Activated CD8-positive, alpha-beta T cell treated with anti-CD3 and anti-CD28 coated beads, Interleukin-2, amount 10 ng/mL, durations not matched to agents 7 days and 5 days (primary cell): ENCODE measurements around the gene LYRM1. TPM values are rescaled to one million over a fixed set of nuclear protein-coding genes. Genes with fewer than 3 reads are reported as not detected.
"Not testable (repeated sequence)": the region's sequence is repeated elsewhere in the genome, so short reads cannot be mapped to it uniquely, and the experiment has no call there.

Source experiments
- ATAC-seq: fragments of 150-1000 bp; cut with Tn5 transposase; one replicate; pipeline ENCODE4 v1.10.0; 2021; ENCODE audit warnings: moderate library complexity
- CTCF ChIA-PET: fragments of 350-600 bp; sonication (Branson Sonifier 250); formaldehyde crosslinking; loops from one replicate; lab custom pipeline; 2021; ENCODE audit warnings: antibody characterized with exemption; lab: Charles Lee
- POLR2A ChIA-PET: fragments of 350-600 bp; sonication (Branson Sonifier 250); formaldehyde crosslinking; loops from one replicate; lab custom pipeline; 2021; ENCODE audit warnings: antibody characterized with exemption; lab: Charles Lee
- DNase-seq: peaks from one replicate; pipeline ENCODE4 v3.0.0-alpha.2; 2020
- H3K27ac Mint-ChIP-seq: one replicate; pipeline ENCODE4 v1.8.0; 2021; ENCODE audit warnings: mild to moderate bottlenecking, mixed read lengths
- H3K27me3 Mint-ChIP-seq: one replicate; pipeline ENCODE4 v1.8.0; 2021; ENCODE audit warnings: low read depth, mixed read lengths
- H3K36me3 Mint-ChIP-seq: one replicate; pipeline ENCODE4 v1.8.0; 2021; ENCODE audit warnings: low read depth, mixed read lengths
- H3K4me1 Mint-ChIP-seq: one replicate; pipeline ENCODE4 v1.8.0; 2021; ENCODE audit warnings: low read depth, mixed read lengths
- H3K4me3 Mint-ChIP-seq: one replicate; pipeline ENCODE4 v1.8.0; 2021; ENCODE audit warnings: mild to moderate bottlenecking, mixed read lengths
- H3K9me3 Mint-ChIP-seq: one replicate; pipeline ENCODE4 v1.8.0; 2022; ENCODE audit warnings: mixed read lengths; ENCODE audit not compliant: insufficient read depth
- total RNA-seq, 2 experiments: library from RNA; stranded (reverse); gene quantifications; one replicate each; pipeline ENCODE4 v1.2.3, GENCODE V29; 2021

The LYRM1 gene
- total RNA-seq, 2 experiments from 2014 or later: 27.5 to 28.0 TPM

DNA sequence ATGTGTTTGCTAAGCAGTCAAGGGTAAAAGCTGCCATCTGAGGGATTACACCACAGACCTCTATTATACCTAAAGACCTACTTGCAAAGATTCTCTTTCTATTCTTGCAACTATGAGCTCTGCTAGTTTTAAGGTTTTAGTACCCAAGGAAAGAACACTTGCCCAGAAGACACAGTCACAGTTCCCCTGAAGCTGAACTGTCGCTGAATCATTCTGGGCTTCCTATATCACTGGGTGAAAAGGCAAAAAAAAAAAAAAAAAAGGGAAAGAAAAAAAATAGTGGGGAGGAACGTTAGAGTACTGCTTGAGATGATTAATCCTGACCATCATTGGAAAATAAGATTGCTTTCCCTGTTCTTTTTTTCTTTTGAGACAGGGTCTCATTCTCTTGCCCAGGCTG is 37.9 kb downstream of the LYRM1 start:
- DNase-seq: no peak

GRCh38 chr16:20939611-20940010 is 39.0 kb downstream of the LYRM1 start:
- H3K4me1 Mint-ChIP-seq: peaks cover 43% of the 10 kb centered on the region
- H3K4me3 Mint-ChIP-seq: no peak overlapping the region
- no peaks in the 10 kb centered on the region for H3K27me3 Mint-ChIP-seq
- H3K27ac Mint-ChIP-seq: no peak overlapping the region
- no peaks in the 10 kb centered on the region for H3K9me3 Mint-ChIP-seq
- ChIA-PET CTCF (interaction anchor here (1.9 kb wide), 1 partner anchor 89 kb away, joined by 6 read pairs; no protein-coding TSS in a partner anchor), POLR2A (no interaction called here)
- no peak for DNase-seq
- ATAC-seq: no peak
- H3K36me3 Mint-ChIP-seq: peaks cover 2% of the 10 kb centered on the region

More for the DNA sequence above, 37.9 kb downstream of the LYRM1 start:
- Mint-ChIP-seq H3K4me1 (peaks cover 32% of the 10 kb centered on the region), H3K9me3 (no peaks in the 10 kb centered on the region), H3K27ac (no peak overlapping the region), H3K36me3 (peaks cover 2% of the 10 kb centered on the region), H3K4me3 (no peak overlapping the region), H3K27me3 (peaks cover 4% of the 10 kb centered on the region)
- ATAC-seq: peak; percentile 30
- CTCF ChIA-PET: interaction anchor here (0.6 to 1.9 kb wide), 6 partner anchors 27 to 151 kb away, joined by 3 to 6 read pairs (median 3); no protein-coding TSS in a partner anchor
- POLR2A ChIA-PET: interaction anchor here (1.0 kb wide), 1 partner anchor 132 kb away, joined by 3 read pairs; the partner anchor contains the start of genes ERI2 and REXO5

GRCh38 chr16:20940871-20941635 is 40.5 kb downstream of the LYRM1 start:
- H3K36me3 Mint-ChIP-seq: peaks cover 2% of the 10 kb centered on the region
- DNase-seq: no peak

GRCh38 chr16:20941636-20941926 is 41.0 kb downstream of the LYRM1 start:
- H3K36me3 Mint-ChIP-seq: peaks cover 2% of the 10 kb centered on the region
- H3K4me3 Mint-ChIP-seq: no peak overlapping the region
- H3K27me3 Mint-ChIP-seq: no peaks in the 10 kb centered on the region
- peaks cover 50% of the 10 kb centered on the region for H3K4me1 Mint-ChIP-seq
- H3K9me3 Mint-ChIP-seq: no peaks in the 10 kb centered on the region
- H3K27ac Mint-ChIP-seq: peak overlapping the region; percentile 77
- DNase-seq (no peak), ATAC-seq (no peak)
- ChIA-PET POLR2A (no interaction called here), CTCF (no interaction called here)

More at GRCh38 chr16:20940871-20941635, 40.5 kb downstream of the LYRM1 start:
- Mint-ChIP-seq H3K4me3 (no peak overlapping the region), H3K27ac (peak overlapping the region; percentile 77), H3K4me1 (peaks cover 50% of the 10 kb centered on the region), H3K9me3 (no peaks in the 10 kb centered on the region), H3K27me3 (no peaks in the 10 kb centered on the region)
- ChIA-PET POLR2A (no interaction called here), CTCF (no interaction called here)
- no peak for ATAC-seq

DNA sequence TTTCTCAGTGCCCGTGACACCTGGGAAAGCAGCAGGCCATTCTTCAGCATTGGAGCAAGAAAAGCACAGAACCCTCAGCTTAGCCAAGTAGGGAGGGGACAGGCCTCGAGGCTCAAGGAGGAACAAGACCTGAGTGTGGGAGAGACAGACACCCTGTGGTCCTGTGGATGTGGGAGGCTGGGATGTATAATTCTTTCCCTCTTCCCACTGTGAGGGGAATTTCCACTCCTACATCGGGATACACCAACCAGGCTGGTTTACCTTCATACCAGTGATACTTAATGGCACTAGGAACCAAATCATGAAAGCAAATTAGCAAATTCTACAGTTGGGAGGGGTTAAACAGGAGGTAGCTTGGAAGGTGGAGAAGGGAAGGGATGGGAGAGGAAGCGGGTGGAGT is 41.7 kb downstream of the LYRM1 start:
- no peak for DNase-seq
- H3K4me1 Mint-ChIP-seq: peaks cover 50% of the 10 kb centered on the region
- H3K27ac Mint-ChIP-seq: no peak overlapping the region
- H3K4me3 Mint-ChIP-seq: no peak overlapping the region
- no peaks in the 10 kb centered on the region for H3K9me3 Mint-ChIP-seq
- no peak for ATAC-seq
- H3K27me3 Mint-ChIP-seq: no peaks in the 10 kb centered on the region
- H3K36me3 Mint-ChIP-seq: peaks cover 2% of the 10 kb centered on the region
- CTCF ChIA-PET: interaction anchor here (0.9 kb wide), 1 partner anchor 92 kb away, joined by 3 read pairs; no protein-coding TSS in a partner anchor
- POLR2A ChIA-PET: no interaction called here

GRCh38 chr16:20944861-20945574 is 44.4 kb downstream of the LYRM1 start:
- H3K36me3 Mint-ChIP-seq: peaks cover 2% of the 10 kb centered on the region
- ChIA-PET CTCF (interaction anchor here (0.6 to 2.1 kb wide), 6 partner anchors 36 to 146 kb away, joined by 3 to 12 read pairs (median 3); no protein-coding TSS in a partner anchor), POLR2A (no interaction called here)

GRCh38 chr16:20945575-20945875 is 45.0 kb downstream of the LYRM1 start:
- H3K36me3 Mint-ChIP-seq, ATAC-seq, H3K27ac Mint-ChIP-seq, H3K27me3 Mint-ChIP-seq, DNase-seq, H3K4me3 Mint-ChIP-seq, H3K9me3 Mint-ChIP-seq, POLR2A ChIA-PET: not testable (repeated sequence)
- CTCF ChIA-PET: interaction anchor here (2.1 kb wide), 1 partner anchor 95 kb away, joined by 12 read pairs; no protein-coding TSS in a partner anchor
- H3K4me1 Mint-ChIP-seq: peaks cover 40% of the 10 kb centered on the region

More at GRCh38 chr16:20944861-20945574, 44.4 kb downstream of the LYRM1 start:
- DNase-seq (peak; percentile 81), ATAC-seq (peak; percentile 77)
- H3K4me3 Mint-ChIP-seq: no peak overlapping the region
- peaks cover 40% of the 10 kb centered on the region for H3K4me1 Mint-ChIP-seq
- H3K27ac Mint-ChIP-seq: peak overlapping the region; percentile 69
- no peaks in the 10 kb centered on the region for H3K27me3 Mint-ChIP-seq
- no peaks in the 10 kb centered on the region for H3K9me3 Mint-ChIP-seq

- CTCF ChIA-PET: no interaction called here
- POLR2A ChIA-PET: no interaction called here
- Mint-ChIP-seq H3K27me3 (peaks cover 6% of the 10 kb centered on the region), H3K9me3 (no peaks in the 10 kb centered on the region), H3K4me3 (no peak overlapping the region), H3K27ac (no peak overlapping the region), H3K36me3 (peaks cover 2% of the 10 kb centered on the region), H3K4me1 (peaks cover 37% of the 10 kb centered on the region)
- no peak for ATAC-seq
- DNase-seq: no peak
Measured at GRCh38 chr16:20946015-20946629, 45.6 kb downstream of the LYRM1 start.

DNA sequence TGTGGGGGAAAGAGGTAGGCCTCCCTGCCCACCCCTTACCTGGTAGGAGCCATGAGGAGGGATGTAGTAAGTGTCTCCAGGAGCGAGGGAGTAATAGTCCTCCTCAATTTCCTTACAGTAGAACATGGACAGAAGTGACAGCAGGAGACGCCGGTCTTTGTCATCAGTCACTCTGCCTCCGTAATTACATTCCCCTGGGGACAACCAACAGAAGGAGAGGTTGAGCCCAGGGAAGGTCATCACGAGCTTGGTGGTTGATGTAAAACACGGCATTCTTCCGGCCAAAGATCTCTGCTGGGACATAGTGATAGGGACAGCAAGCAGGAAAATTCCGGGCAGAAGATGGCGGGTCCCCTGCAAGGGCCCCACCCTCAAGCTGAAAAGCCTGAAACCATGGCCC is 47.9 kb downstream of the LYRM1 start:
- Mint-ChIP-seq H3K27ac (no peak overlapping the region), H3K36me3 (no peaks in the 10 kb centered on the region), H3K4me1 (peaks cover 18% of the 10 kb centered on the region), H3K27me3 (peaks cover 8% of the 10 kb centered on the region), H3K9me3 (no peaks in the 10 kb centered on the region), H3K4me3 (no peak overlapping the region)
- CTCF ChIA-PET: interaction anchor here (1.1 to 2.2 kb wide), 2 partner anchors 98 to 208 kb away, joined by 3 to 8 read pairs; no protein-coding TSS in a partner anchor
- ATAC-seq: no peak
- POLR2A ChIA-PET: no interaction called here
- DNase-seq: no peak

- Mint-ChIP-seq H3K4me3 (no peak overlapping the region), H3K9me3 (no peaks in the 10 kb centered on the region), H3K27ac (no peak overlapping the region), H3K27me3 (peaks cover 8% of the 10 kb centered on the region), H3K4me1 (peaks cover 7% of the 10 kb centered on the region), H3K36me3 (no peaks in the 10 kb centered on the region)
- ChIA-PET POLR2A (no interaction called here), CTCF (interaction anchor here (1.1 to 1.7 kb wide), 2 partner anchors 75 to 207 kb away, joined by 3 to 4 read pairs; no protein-coding TSS in a partner anchor)
- DNase-seq (no peak), ATAC-seq (no peak)
Measured at GRCh38 chr16:20949660-20950059, 49.1 kb downstream of the LYRM1 start.

DNA sequence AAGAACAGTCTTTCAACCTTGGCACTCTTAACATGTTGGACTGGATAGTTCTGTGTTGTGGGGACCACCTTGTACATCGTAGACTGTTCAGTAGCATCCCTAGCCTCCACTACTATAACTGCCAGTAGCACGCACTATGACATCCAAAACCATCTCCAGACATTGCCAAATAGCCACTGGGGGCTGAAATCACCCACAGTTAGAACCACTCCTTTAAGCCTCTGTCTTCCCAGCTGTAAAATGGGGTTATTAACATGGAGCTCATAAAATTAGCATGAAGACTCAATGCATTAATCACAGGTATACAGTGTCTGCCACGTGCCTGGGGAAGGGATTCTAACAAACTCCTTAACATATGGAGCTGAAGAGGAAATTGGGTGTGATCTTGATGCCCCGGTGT is 49.7 kb downstream of the LYRM1 start:
- peaks cover under 1% of the 10 kb centered on the region for H3K4me1 Mint-ChIP-seq
- DNase-seq (no peak), ATAC-seq (no peak)
- H3K27me3 Mint-ChIP-seq: peaks cover 8% of the 10 kb centered on the region
- no peak overlapping the region for H3K4me3 Mint-ChIP-seq
- H3K27ac Mint-ChIP-seq: no peak overlapping the region
- CTCF ChIA-PET: interaction anchor here (1.1 to 1.7 kb wide), 2 partner anchors 12 to 76 kb away, joined by 3 to 4 read pairs; no protein-coding TSS in a partner anchor
- H3K9me3 Mint-ChIP-seq: no peaks in the 10 kb centered on the region
- no peaks in the 10 kb centered on the region for H3K36me3 Mint-ChIP-seq
- POLR2A ChIA-PET: no interaction called here
